K562 (cell line): ENCODE measurements around the gene STARD3NL. TPM values are rescaled to one million over a fixed set of nuclear protein-coding genes. Genes with fewer than 3 reads are reported as not detected.

ENCODE experiments used
- ATAC-seq: fragments of 200-7000 bp; cut with Tn5 transposase; 3 replicates; pipeline ENCODE4 v1.9.1; 2020; ENCODE audit warnings: moderate library complexity
- BruUV-seq: library from RNA; stranded (reverse); fragments of 400-500 nt; replicated peaks from 2 replicates; lab custom pipeline; 2021; lab: Mats Ljungman, UMichigan
- CTCF ChIA-PET: fragments of 300-600 bp; formaldehyde crosslinking; extraction: SDS; loops from one replicate; lab custom pipeline; 2021; ENCODE audit warnings: low intra/inter-chr PET ratio; lab: Yijun Ruan, JAX
- POLR2A ChIA-PET: fragments of 300-600, 350-650 bp; sonication (Branson Sonifier 250); formaldehyde crosslinking; extraction: SDS; loops from one replicate; lab custom pipeline; 2021; ENCODE audit warnings: antibody characterized with exemption, inconsistent platforms; lab: Yijun Ruan, JAX
- DNase-seq, 4 experiments: peaks; one replicate each; pipeline versions ENCODE4 v3.0.0 to v3.0.0-alpha.2; 2011 to 2018; ENCODE audit warnings: low spot score in 3 of 4, mixed read lengths in 3 of 4; ENCODE audit errors: extremely low read depth in 1 of 4
- FAIRE-seq: peaks from 2 replicates; lab custom pipeline; 2011; peaks lifted over from hg19 to GRCh38; lab: Jason Lieb, UNC
- H2AFZ ChIP-seq: 2 replicates; pipeline ENCODE4 v1.6.0; 2011; ENCODE audit warnings: low read depth, low read length, control low read depth, inconsistent platforms
- H3K27ac ChIP-seq: fragments of 200-600 bp; 3 replicates; pipeline ENCODE4 v1.8.0; 2011; ENCODE audit warnings: low read depth, mild to moderate bottlenecking, control low read depth, inconsistent platforms, low read length, moderate library complexity, mixed read lengths; ENCODE audit errors: extremely low read depth
- H3K27me3 ChIP-seq, 2 experiments: fragments of 300-600 bp in 1 of 2; 2 replicates in 1 of 2; 3 replicates in 1 of 2; pipeline versions ENCODE4 v1.6.0 to v1.8.0; 2011; ENCODE audit warnings: inconsistent platforms in 2 of 2, low read length in 2 of 2, mild to moderate bottlenecking in 1 of 2, mixed read lengths in 1 of 2, moderate library complexity in 1 of 2; ENCODE audit not compliant: control insufficient read depth in 2 of 2, insufficient read depth in 2 of 2
- H3K36me3 ChIP-seq: fragments of 300-600 bp; 3 replicates; pipeline ENCODE4 v1.8.0; 2011; ENCODE audit warnings: mild to moderate bottlenecking, low read length, inconsistent platforms; ENCODE audit not compliant: control insufficient read depth, insufficient read depth
- H3K4me1 ChIP-seq, 2 experiments: fragments of 200-600 bp in 1 of 2; replicated peaks in 1 of 2; 2 replicates in 1 of 2; 3 replicates in 1 of 2; pipeline versions ENCODE4 v1.5.1 to v1.8.0; 2011; ENCODE audit warnings: inconsistent platforms in 2 of 2, low read length in 2 of 2, mild to moderate bottlenecking in 1 of 2, mixed read lengths in 1 of 2, moderate library complexity in 1 of 2; ENCODE audit not compliant: control insufficient read depth in 2 of 2, insufficient read depth in 2 of 2
- H3K4me2 ChIP-seq: 2 replicates; pipeline ENCODE4 v1.6.1; 2011; ENCODE audit warnings: low read length, control low read depth, inconsistent platforms, mixed read lengths; ENCODE audit not compliant: insufficient read depth
- H3K4me3 ChIP-seq: fragments of 200-600 bp; sonication (generic), shearing (Covaris generic); 2 replicates; pipeline ENCODE4 v1.5.1; 2016; ENCODE audit warnings: control low read depth, inconsistent platforms
- H3K79me2 ChIP-seq: fragments of 200-600 bp; 3 replicates; pipeline ENCODE4 v1.8.0; 2011; ENCODE audit warnings: low read length, inconsistent platforms; ENCODE audit not compliant: control insufficient read depth, insufficient read depth
- H3K9ac ChIP-seq, 2 experiments: 2 replicates each; pipeline versions ENCODE4 v1.6.0 to v1.6.1; 2011; ENCODE audit warnings: low read depth in 2 of 2, low read length in 2 of 2, control low read depth in 1 of 2, inconsistent platforms in 1 of 2, mild to moderate bottlenecking in 1 of 2, mixed read lengths in 1 of 2; ENCODE audit not compliant: insufficient read depth in 1 of 2
- H3K9me1 ChIP-seq: one replicate; pipeline ENCODE4 v1.6.0; 2011; ENCODE audit warnings: inconsistent platforms, mild to moderate bottlenecking, low read length, moderate library complexity; ENCODE audit not compliant: control insufficient read depth, insufficient read depth
- H3K9me3 ChIP-seq: replicated peaks from 2 replicates; pipeline ENCODE4 v1.5.1; 2011; ENCODE audit warnings: low read depth, low read length, inconsistent platforms; ENCODE audit not compliant: control insufficient read depth, insufficient read depth
- H4K20me1 ChIP-seq: replicated peaks from 2 replicates; pipeline ENCODE4 v1.6.1; 2011; ENCODE audit warnings: low read length, inconsistent platforms, mixed read lengths; ENCODE audit not compliant: control insufficient read depth, insufficient read depth
- ATF7 ChIP-seq: fragments of 450-650 bp; IDR thresholded peaks from 2 replicates; pipeline ENCODE4 v1.7.1; 2014; ENCODE audit warnings: mild to moderate bottlenecking, moderate library complexity
- CHD4 ChIP-seq: fragments of 200-600 bp; sonication (generic); IDR thresholded peaks from 3 replicates; pipeline ENCODE4 v1.6.1; 2012; ENCODE audit warnings: low read depth, mild to moderate bottlenecking, mixed read lengths, low read length, inconsistent platforms; ENCODE audit not compliant: insufficient read depth, insufficient replicate concordance, poor library complexity, severe bottlenecking
- E2F6 ChIP-seq, 2 experiments: IDR thresholded peaks; 2 replicates each; pipeline ENCODE4 v1.6.1; 2011; ENCODE audit warnings: borderline replicate concordance in 1 of 2, control low read depth in 1 of 2, low read depth in 1 of 2, low read length in 1 of 2, mild to moderate bottlenecking in 1 of 2, mixed read lengths in 1 of 2, moderate library complexity in 1 of 2; ENCODE audit not compliant: insufficient read depth in 1 of 2, insufficient read length in 1 of 2, poor library complexity in 1 of 2, severe bottlenecking in 1 of 2; ENCODE audit errors: extremely low read depth in 1 of 2
- EGR1 ChIP-seq: fragments of 450-650 bp; conservative IDR thresholded peaks from 2 replicates; pipeline ENCODE4 v1.6.1; 2017; ENCODE audit warnings: mild to moderate bottlenecking
- EHMT2 ChIP-seq: fragments of 450-650 bp; IDR thresholded peaks from 2 replicates; pipeline ENCODE4 v1.6.1; 2018; ENCODE audit warnings: antibody characterized with exemption
- FOXM1 ChIP-seq, 2 experiments: fragments of 450-650 bp in 1 of 2; sonication (generic) in 1 of 2; formaldehyde crosslinking in 1 of 2; IDR thresholded peaks; 2 replicates each; pipeline versions ENCODE4 v1.6.1 to v1.9.0; 2017 to 2022; ENCODE audit warnings: low read depth in 2 of 2, mild to moderate bottlenecking in 2 of 2, missing genetic modification reagents in 1 of 2, moderate library complexity in 1 of 2
- HLTF ChIP-seq: fragments of 450-650 bp; IDR thresholded peaks from 2 replicates; pipeline ENCODE4 v1.6.1; 2016
- SAFB ChIP-seq: fragments of 200-400 bp; formaldehyde crosslinking; IDR thresholded peaks from 2 replicates; pipeline ENCODE4 v1.6.1; 2017; ENCODE audit warnings: low read depth, low read length, borderline replicate concordance
- TSC22D4 ChIP-seq: fragments of 450-650 bp; IDR thresholded peaks from 2 replicates; pipeline ENCODE4 v1.6.1; 2016; ENCODE audit warnings: missing genetic modification characterization, missing biosample characterization, control low read depth
- ZBTB17 ChIP-seq: fragments of 450-650 bp; formaldehyde crosslinking; IDR thresholded peaks from 2 replicates; pipeline ENCODE4 v1.4.0; 2020; ENCODE audit warnings: mild to moderate bottlenecking
- ZNF140 ChIP-seq: fragments of 250-450 bp; sonication (Bioruptor Pico); IDR thresholded peaks from 2 replicates; pipeline ENCODE4 v1.8.0; 2021; ENCODE audit warnings: moderate library complexity, mild to moderate bottlenecking, inconsistent platforms
- ZNF175 ChIP-seq: fragments of 200-800 bp; sonication (Bioruptor generic); IDR thresholded peaks from 2 replicates; pipeline ENCODE4 v1.6.1; 2016; ENCODE audit warnings: low read depth, mild to moderate bottlenecking, missing genetic modification characterization, missing compliant biosample characterization
- WGBS: fragments of 100-300 bp; shearing (Covaris generic); methylation state at CpG from one replicate; pipeline ENCODE4 v1.1.6; 2016; ENCODE audit warnings: low coverage, mixed read lengths; ENCODE audit not compliant: insufficient coverage; ENCODE audit errors: missing lambda C conversion rate; 5-methylcytosine and 5-hydroxymethylcytosine counted together
- in situ Hi-C: fragments of 300-500 bp; cut with MboI; formaldehyde crosslinking; loops from 4 replicates; pipeline ENCODE4 v1.15.0; 2018; ENCODE audit warnings: inconsistent platforms, mixed read lengths
- intact Hi-C: fragments of 100-400 bp; cut with micrococcal nuclease; formaldehyde crosslinking; loops from 2 replicates; pipeline ENCODE4 v1.14.2; 2022
- polyA plus RNA-seq, 8 experiments: library from polyadenylated mRNA; depleted of rRNA in 4 of 8; stranded (reverse) in 5 of 8; unstranded in 3 of 8; fragments of >200 nt; fragmentation: Nextera tagmentation in 2 of 8; fragmentation: Illumina TruSeq in 1 of 8; extraction: Ambion mirVana in 2 of 8; extraction: Trizol in 1 of 8; gene quantifications; 2 replicates each; pipeline versions ENCODE4 v1.2.1 to v1.2.3, GENCODE V29; 2011 to 2014; ENCODE audit warnings: inconsistent platforms in 1 of 8, missing spikeins in 1 of 8
- total RNA-seq, 7 experiments: library from RNA; depleted of rRNA in 6 of 7; stranded (reverse); fragments of >200 nt in 6 of 7; fragmentation: Illumina TruSeq in 2 of 7; extraction: Trizol in 2 of 7; gene quantifications; 2 replicates each; pipeline versions ENCODE4 v1.2.1 to v1.2.3, GENCODE V29; 2011 to 2021; ENCODE audit warnings: low replicate concordance in 1 of 7
- TF ChIP-seq, protein P1 (sequence below): fragments of 250-450 bp; sonication (Bioruptor Pico); IDR thresholded peaks from 2 replicates; pipeline ENCODE4 v1.4.0; 2020; ENCODE audit warnings: mild to moderate bottlenecking, moderate library complexity

The STARD3NL gene
- total and polyA plus RNA-seq, 9 of the 15 experiments (the other 6 are each of a cell fraction or from before 2014, with no cell fraction given) = 42.2 to 90.0 (median 57.6) TPM

GRCh38 chr7:38162036-38162435 lies 16.0 kb upstream of the STARD3NL start (continued):
- TF ChIP-seq FOXM1 (IDR thresholded peaks at IDR 0.05; ENCODE audit: low read depth) (no peak), FOXM1 (CRISPR knock-in tag; IDR thresholded peaks at IDR 0.05; ENCODE audit: low read depth) (no peak), ATF7 (peak; percentile 24; the same call in 1 of the 2 replicates)

DNA sequence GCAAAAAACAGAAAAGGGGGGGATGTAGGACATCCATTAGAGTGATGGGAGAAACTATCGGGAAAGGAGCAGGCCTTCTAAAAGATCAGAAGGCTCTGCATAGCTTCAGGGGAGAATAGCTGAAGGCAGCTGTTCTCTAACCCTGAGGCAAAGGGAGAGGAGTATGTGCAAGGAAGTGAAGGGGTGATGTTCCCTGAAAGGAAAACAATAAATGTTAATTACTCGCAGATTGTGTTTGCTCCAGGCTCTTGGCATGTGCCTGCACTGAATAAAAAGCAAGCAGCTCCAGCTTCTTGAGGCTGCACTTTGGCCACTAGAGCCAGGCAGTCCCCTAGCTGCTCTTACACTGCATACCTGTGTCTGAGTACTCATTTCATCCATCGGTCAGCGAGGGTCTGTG lies 14.4 kb upstream of the STARD3NL start:
- DNase-seq (no peak), ATAC-seq (no peak), FAIRE-seq (no peak)
- intact Hi-C loops = no loop called here
- no peaks in the 10 kb centered on the region for H4K20me1 ChIP-seq
- CTCF ChIA-PET = no interaction called here
- H3K27me3 ChIP-seq = no peaks in the 10 kb centered on the region; a peak in 1 of 5 replicates
- no peak overlapping the region for H2AFZ ChIP-seq
- no peak for TF ChIP-seq CHD4
- no peak for TF ChIP-seq TSC22D4 (tag)
- TF ChIP-seq, protein P1, sequence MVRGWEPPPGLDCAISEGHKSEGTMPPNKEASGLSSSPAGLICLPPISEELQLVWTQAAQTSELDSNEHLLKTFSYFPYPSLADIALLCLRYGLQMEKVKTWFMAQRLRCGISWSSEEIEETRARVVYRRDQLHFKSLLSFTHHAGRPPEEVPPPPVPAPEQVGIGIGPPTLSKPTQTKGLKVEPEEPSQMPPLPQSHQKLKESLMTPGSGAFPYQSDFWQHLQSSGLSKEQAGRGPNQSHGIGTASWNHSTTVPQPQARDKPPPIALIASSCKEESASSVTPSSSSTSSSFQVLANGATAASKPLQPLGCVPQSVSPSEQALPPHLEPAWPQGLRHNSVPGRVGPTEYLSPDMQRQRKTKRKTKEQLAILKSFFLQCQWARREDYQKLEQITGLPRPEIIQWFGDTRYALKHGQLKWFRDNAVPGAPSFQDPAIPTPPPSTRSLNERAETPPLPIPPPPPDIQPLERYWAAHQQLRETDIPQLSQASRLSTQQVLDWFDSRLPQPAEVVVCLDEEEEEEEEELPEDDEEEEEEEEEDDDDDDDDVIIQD (CRISPR knock-in tag) = no peak
- TF ChIP-seq EGR1 = no peak
- no peak for TF ChIP-seq E2F6 (IDR thresholded peaks at IDR 0.05; ENCODE audit: borderline replicate concordance in 1 of 2, extremely low read depth in 1 of 2, insufficient read depth in 1 of 2, insufficient read length in 1 of 2, low read depth in 1 of 2, low read length in 1 of 2, poor library complexity in 1 of 2, severe bottlenecking in 1 of 2)
- no peak for TF ChIP-seq ZBTB17 (CRISPR knock-in tag)
- no peak for TF ChIP-seq ZNF175 (CRISPR knock-in tag)
- no peak for TF ChIP-seq ZNF140 (CRISPR knock-in tag)
- no peak for TF ChIP-seq SAFB
- TF ChIP-seq EHMT2 = no peak
- no peak for TF ChIP-seq HLTF
- no peak overlapping the region for H3K4me3 ChIP-seq
- 0 out of 5 replicates have a peak, but pooled peaks cover 0 to 2% of the 10 kb centered on the region in 2 experiments for H3K4me1 ChIP-seq
- no peak overlapping the region for H3K9ac ChIP-seq
- no peaks in the 10 kb centered on the region for H3K36me3 ChIP-seq
- no peaks in the 10 kb centered on the region for H3K9me3 ChIP-seq
- WGBS = 0% methylated on average over 4 of the region's 4 CpGs
- in situ Hi-C loops = no loop called here
- H3K4me2 ChIP-seq = no peak overlapping the region
- POLR2A ChIA-PET = no interaction called here
- no peak overlapping the region for H3K27ac ChIP-seq
- H3K79me2 ChIP-seq = no peaks in the 10 kb centered on the region
- no peaks in the 10 kb centered on the region for H3K9me1 ChIP-seq
- no TSS peak for BruUV-seq
